Amygdala (tissue), 56 donors: ENCODE data around the gene ZIC5.
"Not testable (repeated sequence)": the region's sequence is repeated elsewhere in the genome, so short reads cannot be mapped to it uniquely, and the experiment has no call there.

ENCODE experiments used
- DNase-seq, 56 donors: peaks; one replicate each; lab custom pipeline; 2025; lab: John Stamatoyannopoulos, UW

ZIC5 gene

DNA sequence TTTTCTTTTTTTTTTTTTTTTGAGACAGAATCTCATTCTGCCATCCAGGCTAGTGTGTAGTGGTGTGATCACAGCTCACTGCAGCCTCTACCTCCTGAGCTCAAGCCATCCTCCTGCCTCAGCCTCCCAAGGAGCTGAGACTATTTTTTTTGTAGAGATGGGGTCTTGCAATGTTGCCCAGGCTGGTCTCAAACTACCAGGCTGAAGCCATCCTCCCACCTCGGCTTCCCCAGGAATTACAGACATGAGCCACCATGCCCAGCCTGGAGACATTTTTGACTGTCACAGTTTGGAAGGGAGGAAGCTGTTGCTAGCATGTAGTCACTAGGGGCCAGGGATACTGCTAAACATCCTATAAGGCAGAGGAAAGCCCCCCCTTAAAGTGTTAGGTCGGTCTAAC lies 23.9 kb downstream of the ZIC5 start:
- no peak for DNase-seq

DNA sequence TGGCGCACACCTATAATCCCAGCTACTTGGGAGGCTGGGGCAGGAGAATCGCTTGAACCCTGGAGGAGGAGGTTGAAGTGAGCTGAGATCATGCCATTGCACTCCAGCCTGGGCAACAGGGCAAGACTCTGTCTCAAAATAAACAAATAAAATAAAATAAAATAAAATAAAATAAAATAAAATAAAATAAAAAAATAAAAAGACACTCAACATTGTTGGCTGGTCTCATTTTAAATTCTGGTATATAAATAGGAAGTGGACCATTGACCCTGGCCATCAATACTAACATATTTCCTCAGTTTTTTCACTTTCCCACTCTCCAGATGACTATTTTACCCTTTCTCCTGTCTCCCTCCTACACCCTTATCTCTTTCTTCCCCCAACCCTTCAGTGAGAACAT lies 26.1 kb downstream of the ZIC5 start:
- DNase-seq: not testable (repeated sequence)

DNA sequence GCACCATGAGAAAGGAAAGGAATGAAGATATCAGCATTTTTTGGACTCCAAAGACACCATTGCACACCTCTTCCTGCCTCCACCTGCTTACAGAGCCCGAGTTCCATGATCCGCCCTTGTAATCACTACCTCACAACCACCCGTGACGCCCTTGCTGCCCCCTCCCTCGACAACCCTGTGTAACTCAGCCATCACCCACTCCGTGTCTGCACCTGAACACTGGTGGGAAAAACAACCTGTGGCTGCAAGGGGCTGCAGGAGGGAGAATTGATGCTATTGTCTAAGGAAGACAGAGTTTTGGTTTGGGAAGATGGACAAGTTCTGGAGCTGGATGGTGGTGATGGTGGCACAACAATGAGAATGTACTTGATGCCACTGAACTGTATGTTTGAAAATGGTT lies 27.0 kb downstream of the ZIC5 start:
- no peak for DNase-seq

DNA sequence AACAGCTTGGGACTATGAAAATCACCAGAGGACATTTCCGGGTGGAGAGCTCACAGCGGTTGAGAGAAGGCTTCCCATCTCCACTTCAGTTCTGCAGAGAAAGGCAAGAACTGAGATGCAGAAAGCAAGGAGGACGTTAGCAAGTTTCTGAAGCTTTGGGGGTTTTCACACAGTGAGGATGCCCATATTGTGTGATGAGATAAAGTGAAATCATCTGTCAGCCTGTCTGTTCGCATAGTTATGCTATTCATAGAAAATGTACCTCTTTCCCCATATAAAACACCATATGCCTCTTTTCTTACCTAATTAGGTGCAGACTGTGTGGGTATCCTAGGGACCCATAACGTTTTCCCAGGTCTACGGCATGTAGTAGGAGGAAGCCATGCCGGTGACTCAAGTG lies 27.5 kb downstream of the ZIC5 start:
- DNase-seq: no peak

DNA sequence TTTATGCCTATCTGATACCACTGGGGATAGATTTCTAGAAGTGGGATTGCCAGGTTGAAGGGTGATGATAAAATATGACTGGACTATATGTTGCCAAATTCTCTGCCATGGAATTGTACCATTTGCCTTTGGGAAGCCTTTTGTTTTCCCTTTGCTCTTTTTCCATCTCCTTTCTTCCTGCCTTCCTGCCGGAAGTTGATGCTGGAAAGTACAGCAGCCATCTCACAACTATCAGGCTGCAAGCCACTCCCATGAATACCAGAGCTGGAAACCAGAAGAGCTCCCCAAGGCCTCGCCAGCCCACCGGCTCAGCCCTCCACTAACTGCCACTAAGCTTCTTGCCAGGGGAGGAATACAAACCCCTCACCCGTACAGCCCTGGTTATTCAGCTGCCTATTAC lies 29.7 kb downstream of the ZIC5 start:
- DNase-seq: no peak

DNA sequence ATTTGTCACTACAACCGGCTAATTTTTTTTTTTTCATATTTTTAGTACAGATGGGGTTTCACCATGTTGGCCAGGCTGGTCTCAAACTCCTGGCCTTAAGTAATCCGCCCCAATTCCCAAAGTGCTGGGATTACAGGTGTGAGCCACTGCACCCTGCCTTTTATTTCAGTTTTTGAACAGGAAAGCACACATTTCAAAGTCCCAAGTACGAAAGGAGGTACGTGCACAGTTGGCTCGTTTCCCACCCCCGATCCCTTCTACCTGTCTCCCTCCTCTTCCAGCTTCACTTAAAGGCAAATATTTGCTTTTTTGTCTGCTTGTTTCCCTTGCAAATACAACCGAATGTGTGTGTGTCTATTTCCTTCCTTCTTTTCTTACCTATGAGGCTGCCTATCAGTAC lies 30.5 kb downstream of the ZIC5 start:
- DNase-seq: no peak

DNA sequence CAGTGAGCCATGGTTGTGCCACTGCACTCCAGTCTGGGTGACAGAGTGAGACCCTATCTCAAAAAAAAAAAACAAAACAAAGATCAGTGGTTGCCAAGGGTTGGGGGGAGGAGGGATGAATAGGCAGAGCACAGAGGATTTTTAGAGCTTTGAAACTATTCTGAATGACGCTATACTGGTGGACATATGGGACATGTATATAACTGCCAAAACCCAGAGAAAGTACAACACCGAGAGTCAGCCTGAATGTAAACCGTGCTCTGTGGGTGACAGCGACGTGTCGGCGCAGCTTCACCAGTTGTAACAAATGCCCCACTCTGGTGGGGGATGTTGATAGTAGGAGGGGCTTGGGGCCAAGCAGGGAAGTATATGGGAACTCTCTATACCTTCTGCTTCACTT lies 32.9 kb downstream of the ZIC5 start:
- no peak for DNase-seq

DNA sequence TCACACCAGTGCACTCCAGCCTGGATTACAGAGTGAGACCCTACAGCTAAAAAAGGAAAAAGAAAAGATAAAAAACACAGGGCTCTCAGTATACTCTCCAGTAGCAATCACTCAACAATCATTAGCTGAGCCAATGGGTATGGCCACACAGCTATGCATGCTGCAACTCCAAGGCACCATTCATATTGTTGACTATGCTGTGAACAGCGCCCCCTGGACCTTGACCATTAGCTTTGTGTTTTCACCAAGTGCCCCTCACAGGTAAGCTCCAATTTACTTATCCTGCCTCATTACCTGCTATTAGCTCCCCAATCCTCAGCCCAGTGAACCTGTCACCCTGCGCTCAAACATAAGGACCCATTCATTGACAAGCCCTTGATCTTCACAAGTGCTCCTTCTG lies 35.8 kb downstream of the ZIC5 start:
- no peak for DNase-seq

DNA sequence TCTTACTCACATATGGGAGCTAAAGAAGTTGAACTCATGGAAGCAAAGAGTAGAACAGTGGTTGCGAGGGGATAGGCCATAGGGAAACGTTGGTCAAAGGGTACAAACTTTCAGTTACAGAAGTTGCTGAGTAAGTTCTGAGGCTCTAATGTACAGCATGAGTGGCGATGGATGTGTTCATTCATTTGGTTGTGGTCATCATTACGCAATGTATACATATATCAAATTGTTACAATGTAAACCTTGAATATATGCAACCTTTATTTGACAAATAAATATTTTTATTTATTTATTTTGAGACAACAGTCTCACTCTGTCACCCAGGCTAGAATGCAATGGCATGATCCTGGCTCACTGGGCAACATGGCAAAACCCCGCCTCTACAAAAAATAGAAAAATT lies 38.7 kb downstream of the ZIC5 start:
- DNase-seq: no peak

DNA sequence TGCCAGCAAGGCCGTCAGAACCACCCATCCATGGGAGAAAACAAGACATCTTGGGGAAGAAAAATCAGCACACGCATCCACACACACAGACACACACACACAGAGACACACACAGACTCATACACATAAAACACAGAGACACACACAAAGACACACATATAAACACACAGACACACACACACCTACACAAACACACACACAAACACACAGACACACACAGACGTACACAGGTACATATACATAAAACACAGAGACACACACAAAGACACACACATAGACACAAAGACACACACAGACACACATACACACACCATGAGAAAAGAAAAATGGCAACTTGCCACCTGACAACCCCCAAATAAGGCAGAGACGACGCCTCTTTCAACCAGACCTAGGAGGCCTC lies 40.6 kb downstream of the ZIC5 start:
- no peak for DNase-seq

DNA sequence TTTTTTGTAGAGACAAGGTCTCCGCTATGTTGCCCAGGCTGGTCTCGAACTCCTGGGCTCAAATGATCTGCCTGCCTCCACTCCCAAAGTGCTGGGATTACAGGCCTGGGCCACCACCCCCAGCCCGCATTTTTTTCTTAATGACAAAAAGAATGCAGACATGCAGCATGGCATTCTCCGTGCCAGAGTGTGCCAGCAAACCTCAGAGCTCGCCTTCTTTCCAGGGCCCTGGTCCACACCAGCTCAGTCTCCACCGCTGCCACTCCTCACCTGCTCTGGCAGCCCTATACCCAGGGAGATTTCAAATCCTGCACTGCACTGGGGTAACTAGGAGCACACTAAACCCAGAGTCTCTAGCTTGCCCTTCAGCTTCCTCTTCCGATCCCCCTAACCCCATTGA lies 41.7 kb downstream of the ZIC5 start:
- no peak for DNase-seq

DNA sequence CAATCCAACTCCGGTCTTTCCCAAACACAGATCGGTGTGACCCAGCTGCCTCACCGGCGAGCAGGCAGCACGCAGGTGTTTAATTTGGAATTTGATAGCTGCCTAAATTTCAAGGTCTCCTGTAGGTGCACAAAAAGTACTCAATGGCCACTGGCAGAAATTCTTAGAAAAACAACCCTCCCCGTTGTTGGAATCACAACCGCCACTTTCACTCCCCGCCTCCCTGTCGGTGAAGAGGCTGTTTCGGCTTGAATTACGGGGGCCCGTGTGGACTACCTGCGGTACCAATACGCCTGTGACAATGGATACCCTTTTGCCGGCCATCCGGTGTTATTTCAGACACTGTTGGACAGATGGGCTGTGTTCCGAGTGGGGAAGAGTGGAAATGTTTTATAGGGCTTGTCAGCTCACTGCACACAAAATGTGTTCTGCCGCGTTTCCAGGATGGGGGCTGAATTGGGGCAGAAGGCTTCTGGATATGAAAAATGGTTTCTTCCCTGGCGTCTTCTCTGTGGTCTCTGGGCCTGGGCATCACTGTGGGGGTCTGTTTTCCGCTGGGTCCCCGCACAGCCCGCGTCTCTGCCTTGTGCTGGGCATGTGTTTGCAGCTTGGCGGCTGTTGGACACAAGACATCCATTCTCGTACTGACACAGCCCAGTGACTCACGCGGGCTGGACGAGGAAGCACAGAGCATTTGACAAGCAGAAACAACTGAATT lies 45.4 kb downstream of the ZIC5 start:
- DNase-seq: no peak

DNA sequence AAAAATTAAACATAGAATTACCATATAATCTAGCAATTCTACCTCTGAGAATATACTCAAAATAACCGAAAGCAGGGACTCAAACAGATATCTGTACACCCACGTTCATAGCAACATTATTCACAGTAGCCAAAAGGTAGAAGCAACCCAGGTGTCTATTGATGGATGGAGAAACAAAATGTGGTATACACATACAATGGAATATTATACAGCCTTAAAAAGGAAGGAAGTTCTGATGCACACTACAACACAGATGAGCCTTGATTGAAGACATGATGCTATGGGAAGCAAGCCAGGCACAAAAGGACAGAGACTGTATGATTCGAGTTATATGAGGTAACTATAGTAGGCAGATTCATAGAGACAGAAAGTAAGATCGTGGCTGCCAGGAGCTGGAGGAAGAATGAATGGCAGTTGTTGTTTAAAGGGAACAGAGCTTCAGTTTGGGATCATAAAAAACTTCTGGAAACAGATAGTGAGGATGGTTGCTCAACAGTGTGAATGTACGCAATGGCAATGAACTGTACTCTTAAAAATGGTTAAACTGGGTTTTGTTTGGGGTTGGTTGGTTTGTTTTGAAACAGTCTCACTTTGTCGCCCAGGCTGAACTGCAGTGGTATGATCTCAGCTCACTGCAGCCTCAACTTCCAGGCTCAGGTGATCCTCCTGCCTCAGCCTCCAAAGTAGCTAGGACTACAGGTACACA lies 47.5 kb downstream of the ZIC5 start:
- no peak for DNase-seq

DNA sequence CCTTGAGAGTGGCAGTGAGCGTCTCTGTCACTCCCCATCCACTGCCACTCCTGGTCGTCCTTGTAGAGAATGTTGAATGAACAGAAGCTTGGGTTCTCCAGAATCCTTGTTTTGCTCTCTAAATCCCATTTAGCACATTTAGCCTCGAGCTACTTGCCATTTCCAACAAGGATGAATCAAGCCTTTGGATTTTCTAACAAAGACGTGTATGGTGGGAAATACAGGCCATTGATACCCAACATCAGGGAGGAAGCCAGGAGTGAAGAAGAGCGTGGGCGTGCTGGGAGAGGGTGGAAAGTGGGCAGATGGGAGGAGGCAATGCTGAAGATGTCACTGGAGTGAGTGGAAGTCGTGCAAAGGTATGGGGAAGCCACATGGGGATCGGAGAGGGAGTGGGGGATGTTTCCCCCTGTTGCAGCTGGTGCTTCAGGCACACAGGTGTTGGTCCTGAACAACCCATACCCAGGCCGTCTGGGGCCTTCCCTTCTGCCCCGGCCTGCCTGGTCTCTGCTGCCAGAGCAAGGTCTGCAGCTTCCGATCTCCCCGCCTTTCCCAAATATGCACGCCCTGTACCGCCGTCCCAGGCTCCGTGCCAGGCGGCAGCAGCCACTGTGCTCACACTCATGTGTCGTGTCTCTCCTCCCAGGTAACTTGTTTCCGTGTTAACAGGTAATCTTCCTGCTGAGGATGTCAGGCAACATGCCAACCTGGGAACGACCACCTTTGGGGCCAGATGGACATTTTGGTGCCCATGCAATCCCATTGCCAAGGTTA lies 48.7 kb downstream of the ZIC5 start:
- DNase-seq: no peak

DNA sequence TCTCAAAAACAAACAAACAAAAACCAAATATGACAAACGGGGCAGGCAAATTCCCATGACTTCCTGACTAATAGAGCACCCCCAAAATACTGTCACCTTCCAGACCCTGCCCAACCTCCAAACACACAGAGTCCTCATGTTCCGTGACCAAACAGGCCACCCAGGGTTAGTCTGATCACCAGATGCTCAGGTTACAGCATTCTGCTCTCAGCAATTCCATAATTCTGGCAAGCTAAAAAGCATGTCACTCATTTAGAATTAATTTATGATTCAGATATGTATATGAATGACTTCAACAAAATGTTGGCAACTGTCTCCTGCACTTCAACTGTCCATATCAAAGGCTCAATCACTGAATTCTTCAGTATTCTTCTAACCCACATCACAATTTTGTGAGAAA lies 52.4 kb downstream of the ZIC5 start:
- DNase-seq: no peak

DNA sequence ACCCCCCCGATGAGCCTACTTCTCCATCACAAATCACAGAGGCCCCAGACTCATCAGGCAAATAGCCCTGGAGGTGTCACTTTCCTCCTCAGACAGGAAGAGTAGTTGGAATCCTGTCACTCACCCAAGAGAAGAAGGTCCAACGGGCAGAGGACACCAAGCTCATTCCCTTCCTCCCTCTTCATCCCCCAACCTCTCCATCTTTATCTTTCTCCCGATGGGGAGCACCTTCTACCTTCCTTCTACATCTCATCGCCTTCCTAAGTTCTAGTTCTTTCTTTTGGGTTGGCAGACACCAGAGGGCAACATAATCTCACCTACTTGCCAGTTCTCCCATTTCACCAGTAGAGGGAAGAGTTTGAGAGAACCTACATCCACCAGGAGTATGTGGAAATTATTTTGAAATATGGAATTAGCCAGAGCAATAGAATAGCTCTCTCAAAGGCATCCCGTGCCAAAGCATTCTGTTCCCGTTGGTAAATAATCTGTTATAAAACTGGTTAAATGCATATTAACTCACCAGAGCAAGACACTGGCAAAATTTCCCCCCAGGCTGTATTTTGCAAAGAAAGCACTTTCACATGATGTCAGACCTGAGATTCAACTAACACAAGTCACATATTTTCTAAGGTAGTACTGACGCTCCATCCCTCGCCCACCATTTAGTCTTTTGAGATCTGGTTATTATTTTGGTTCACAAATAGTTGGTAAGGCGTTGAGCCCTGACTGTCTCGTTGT lies 55.0 kb downstream of the ZIC5 start:
- DNase-seq: peak in 5 of 56 donors; percentile 3 to 35 (median 20)

DNA sequence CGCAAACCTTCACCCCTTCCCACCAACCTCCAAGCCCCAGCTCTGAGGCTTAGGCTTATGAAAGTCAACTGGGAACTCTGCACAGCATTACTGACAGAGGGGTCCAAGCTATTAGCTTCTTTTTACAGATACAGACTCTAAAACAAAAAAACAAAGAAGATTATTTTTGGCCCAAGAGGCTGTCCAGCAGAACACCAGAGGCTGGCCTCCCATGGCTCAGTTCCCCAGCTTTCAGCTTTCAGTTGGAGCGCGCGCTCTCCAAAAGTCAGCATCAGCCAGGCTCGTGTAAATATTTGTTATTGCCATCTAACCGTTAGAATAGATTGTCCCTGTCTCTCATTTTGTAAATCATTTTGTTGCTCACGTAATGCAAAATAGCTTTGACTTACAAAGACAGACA lies 58.4 kb downstream of the ZIC5 start:
- no peak for DNase-seq
